A549 (cell line): ENCODE results near the gene SLC35D2. TPM values are rescaled to one million over a fixed set of nuclear protein-coding genes. Genes with fewer than 3 reads are reported as not detected.

Source experiments
- ATAC-seq, 2 experiments: fragments of 200-7000 bp in 1 of 2; fragments of >200 bp in 1 of 2; cut with Nextera tagmentation in 1 of 2; cut with Tn5 transposase in 1 of 2; 3 replicates each; pipeline versions ENCODE4 v1.8.0 to v1.9.1; 2018 to 2020; ENCODE audit warnings: mild to moderate bottlenecking in 1 of 2, moderate library complexity in 1 of 2
- CTCF ChIA-PET: fragments of 300-600 bp; sonication (Branson Sonifier 250); formaldehyde crosslinking; extraction: SDS; loops from one replicate; lab custom pipeline; 2021; ENCODE audit warnings: antibody characterized with exemption, inconsistent platforms; lab: Yijun Ruan, JAX
- POLR2A ChIA-PET: fragments of 350-600 bp; formaldehyde crosslinking; extraction: SDS; loops from one replicate; lab custom pipeline; 2021; ENCODE audit warnings: antibody characterized with exemption, inconsistent platforms; lab: Yijun Ruan, JAX
- DNase-seq, 2 experiments: peaks; one replicate each; pipeline versions ENCODE4 v3.0.0 to v3.0.0-alpha.2; 2011 to 2016; ENCODE audit warnings: low read depth in 1 of 2, low spot score in 1 of 2
- FAIRE-seq: peaks from 2 replicates; lab custom pipeline; 2011; peaks lifted over from hg19 to GRCh38; lab: Jason Lieb, UNC
- H3K27ac ChIP-seq, 2 experiments: fragments of >200 bp; sonication (Bioruptor Twin); formaldehyde crosslinking; 3 replicates each; pipeline ENCODE4 v1.5.1; 2016 to 2017
- H3K4me1 ChIP-seq: fragments of >200 bp; sonication (Bioruptor Twin); formaldehyde crosslinking; 3 replicates; pipeline ENCODE4 v1.6.1; 2016
- H3K4me2 ChIP-seq: fragments of >200 bp; sonication (Bioruptor Twin); formaldehyde crosslinking; 3 replicates; pipeline ENCODE4 v1.6.1; 2016
- H3K4me3 ChIP-seq: fragments of >200 bp; sonication (Bioruptor Twin); formaldehyde crosslinking; 3 replicates; pipeline ENCODE4 v1.5.1; 2016
- H3K9me3 ChIP-seq: fragments of >200 bp; sonication (Bioruptor Twin); formaldehyde crosslinking; 3 replicates; pipeline ENCODE4 v1.6.1; 2016
- BHLHE40 ChIP-seq: IDR thresholded peaks from 2 replicates; pipeline ENCODE4 v1.6.1; 2012; ENCODE audit warnings: low read depth, low read length, inconsistent platforms
- CBX2 ChIP-seq: fragments of 200-600 bp; sonication (generic); IDR thresholded peaks from 2 replicates; pipeline ENCODE4 v1.6.1; 2016; ENCODE audit warnings: low read depth, mild to moderate bottlenecking, borderline replicate concordance
- CHD2 ChIP-seq: fragments of 150-350 bp; IDR thresholded peaks from 2 replicates; pipeline ENCODE4 v1.6.1; 2014; ENCODE audit warnings: low read length; ENCODE audit not compliant: partially characterized antibody
- CHD4 ChIP-seq: fragments of 200-600 bp; sonication (generic); IDR thresholded peaks from 2 replicates; pipeline ENCODE4 v1.6.1; 2016; ENCODE audit warnings: antibody characterized with exemption, mild to moderate bottlenecking, borderline replicate concordance
- CTCF ChIP-seq: fragments of >200 bp; sonication (Bioruptor Twin); formaldehyde crosslinking; IDR thresholded peaks from 3 replicates; pipeline ENCODE4 v1.5.1; 2016
- EHMT2 ChIP-seq: fragments of 200-600 bp; sonication (generic); IDR thresholded peaks from 2 replicates; pipeline ENCODE4 v1.6.1; 2016; ENCODE audit warnings: antibody characterized with exemption, low read depth, mild to moderate bottlenecking, moderate library complexity
- EP300 ChIP-seq, 2 experiments: fragments of >200 bp; sonication (Bioruptor Twin); formaldehyde crosslinking; IDR thresholded peaks; 2 replicates in 1 of 2; 3 replicates in 1 of 2; pipeline ENCODE4 v1.6.1; 2016 to 2017
- FOXS1 ChIP-seq: fragments of 250-450 bp; sonication (Bioruptor Pico); IDR thresholded peaks from 2 replicates; pipeline ENCODE4 v1.5.0; 2020; ENCODE audit warnings: mild to moderate bottlenecking, moderate library complexity
- GATA3 ChIP-seq: IDR thresholded peaks from 2 replicates; pipeline ENCODE4 v1.6.1; 2012; ENCODE audit warnings: borderline replicate concordance
- HDAC2 ChIP-seq: fragments of 200-600 bp; sonication (generic); IDR thresholded peaks from 2 replicates; pipeline ENCODE4 v1.6.1; 2016
- HOXB13 ChIP-seq: fragments of 250-450 bp; sonication (Bioruptor Pico); IDR thresholded peaks from 2 replicates; pipeline ENCODE4 v1.5.0; 2020; ENCODE audit warnings: low read depth, mild to moderate bottlenecking, moderate library complexity
- HOXB5 ChIP-seq: fragments of 250-450 bp; sonication (Bioruptor Pico); IDR thresholded peaks from 2 replicates; pipeline ENCODE4 v1.5.0; 2020; ENCODE audit warnings: mild to moderate bottlenecking, moderate library complexity
- KDM1A ChIP-seq: fragments of 200-600 bp; sonication (generic); IDR thresholded peaks from 2 replicates; pipeline ENCODE4 v1.6.1; 2016; ENCODE audit warnings: low read depth, mild to moderate bottlenecking
- KDM5A ChIP-seq: fragments of 200-600 bp; sonication (generic); IDR thresholded peaks from 2 replicates; pipeline ENCODE4 v1.6.1; 2016; ENCODE audit warnings: antibody characterized with exemption, mild to moderate bottlenecking
- MAFK ChIP-seq: fragments of 450-650 bp; IDR thresholded peaks from 2 replicates; pipeline ENCODE4 v1.6.1; 2014; ENCODE audit not compliant: partially characterized antibody
- MAX ChIP-seq: IDR thresholded peaks from 2 replicates; pipeline ENCODE4 v1.6.1; 2012
- MAZ ChIP-seq: fragments of 150-350 bp; IDR thresholded peaks from 2 replicates; pipeline ENCODE4 v1.6.1; 2014; ENCODE audit warnings: antibody characterized with exemption, low read depth, low read length, borderline replicate concordance
- NFE2L2 ChIP-seq: fragments of 150-350 bp; conservative IDR thresholded peaks from 2 replicates; pipeline ENCODE4 v1.6.1; 2014; ENCODE audit warnings: low read length
- PBX3 ChIP-seq: IDR thresholded peaks from 2 replicates; pipeline ENCODE4 v1.6.1; 2012
- PHF8 ChIP-seq: fragments of 200-600 bp; sonication (generic); IDR thresholded peaks from 2 replicates; pipeline ENCODE4 v1.6.1; 2016; ENCODE audit warnings: low read depth, mild to moderate bottlenecking, antibody characterized with exemption, moderate library complexity, borderline replicate concordance
- POLR2AphosphoS2 ChIP-seq: conservative IDR thresholded peaks from 2 replicates; pipeline ENCODE4 v1.6.1; 2012; ENCODE audit warnings: low read length, improper control_type of control experiment, inconsistent platforms
- RAD21 ChIP-seq, 2 experiments: fragments of >200 bp in 1 of 2; sonication (Bioruptor Twin) in 1 of 2; formaldehyde crosslinking in 1 of 2; IDR thresholded peaks in 1 of 2; conservative IDR thresholded peaks in 1 of 2; 2 replicates in 1 of 2; 3 replicates in 1 of 2; pipeline ENCODE4 v1.6.1; 2012 to 2018; ENCODE audit warnings: inconsistent platforms in 1 of 2
- RCOR1 ChIP-seq: fragments of 150-350 bp; IDR thresholded peaks from 2 replicates; pipeline ENCODE4 v1.6.1; 2014; ENCODE audit warnings: antibody characterized with exemption, low read length, low read depth
- RFX5 ChIP-seq: fragments of 450-650 bp; IDR thresholded peaks from 2 replicates; pipeline ENCODE4 v1.7.1; 2014; ENCODE audit warnings: antibody characterized with exemption, mild to moderate bottlenecking, moderate library complexity
- RNF2 ChIP-seq: fragments of 200-600 bp; sonication (generic); IDR thresholded peaks from 2 replicates; pipeline ENCODE4 v1.6.1; 2016; ENCODE audit warnings: low read depth, mild to moderate bottlenecking, antibody characterized with exemption, moderate library complexity, borderline replicate concordance
- SREBF2 ChIP-seq: fragments of 450-650 bp; IDR thresholded peaks from 2 replicates; pipeline ENCODE4 v1.6.1; 2014; ENCODE audit warnings: mild to moderate bottlenecking, moderate library complexity
- WGBS: methylation state at CpG from one replicate; pipeline ENCODE4 v1.1.6; 2017; ENCODE audit errors: missing lambda C conversion rate; 5-methylcytosine and 5-hydroxymethylcytosine counted together
- polyA plus RNA-seq, 4 experiments: library from polyadenylated mRNA; depleted of rRNA in 3 of 4; stranded (reverse); fragments of >200 nt; fragmentation: RNase III in 1 of 4; extraction: RNeasy Plus Mini Kit Qiagen cat#74134 plus additional on column Dnase treatment in 1 of 4; gene quantifications; 2 replicates in 3 of 4; 3 replicates in 1 of 4; pipeline ENCODE4 v1.2.3, GENCODE V29; 2011 to 2017

SLC35D2 gene
- polyA plus RNA-seq, 2 of the 4 experiments (the other 2 are of a cell fraction), result 13.8 to 29.8 TPM

GRCh38 chr9:96340707-96341106 is 42.8 kb downstream of the SLC35D2 start:
- H3K4me3 ChIP-seq, result no peak overlapping the region
- peaks cover 62% of the 10 kb centered on the region for H3K4me1 ChIP-seq
- no peak for TF ChIP-seq EHMT2
- TF ChIP-seq HOXB5 (CRISPR knock-in tag), result no peak
- no peak for TF ChIP-seq CHD2
- no peak for TF ChIP-seq POLR2AphosphoS2
- TF ChIP-seq MAFK, result no peak
- TF ChIP-seq EP300 (IDR thresholded peaks at IDR 0.05), result no peak
- TF ChIP-seq NFE2L2, result no peak
- TF ChIP-seq RAD21 (conservative IDR thresholded peaks at IDR 0.05 in 1 of 2, IDR thresholded peaks at IDR 0.05 in 1 of 2), result no peak
- TF ChIP-seq RNF2, result no peak
- no peak for TF ChIP-seq MAZ
- no peak for TF ChIP-seq RCOR1
- no peak for TF ChIP-seq CBX2
- no peak for TF ChIP-seq GATA3
- TF ChIP-seq MAX, result no peak
- TF ChIP-seq HDAC2, result no peak
- H3K4me2 ChIP-seq, result peak overlapping the region; percentile 57; the same call in 1 of the 3 replicates
- no peak for DNase-seq
- no peak for ATAC-seq
- no peaks in the 10 kb centered on the region for H3K9me3 ChIP-seq
- POLR2A ChIA-PET, result no interaction called here
- FAIRE-seq, result no peak
- H3K27ac ChIP-seq, result peak overlapping the region; percentile 83 to 89
- CTCF ChIA-PET, result interaction anchor here (3.5 kb wide), 1 partner anchor 14 kb away, joined by 17 read pairs; no protein-coding TSS in a partner anchor
- 82% methylated on average over 3 of the region's 3 CpGs for WGBS

- WGBS, result 91% methylated on average over 3 of the region's 3 CpGs
- TF ChIP-seq CHD4 (no peak), PBX3 (no peak), CTCF (no peak), PHF8 (no peak), KDM1A (no peak), CHD2 (no peak), POLR2AphosphoS2 (no peak), FOXS1 (CRISPR knock-in tag) (no peak), KDM5A (no peak), RFX5 (no peak), SREBF2 (no peak), BHLHE40 (no peak), HOXB13 (CRISPR knock-in tag) (no peak)
- peaks cover 50% of the 10 kb centered on the region for H3K4me1 ChIP-seq
- POLR2A ChIA-PET, result no interaction called here
- H3K9me3 ChIP-seq, result no peaks in the 10 kb centered on the region
- CTCF ChIA-PET, result interaction anchor here (0.6 to 3.5 kb wide), 8 partner anchors 9 to 257 kb away, joined by 3 to 17 read pairs (median 3); no protein-coding TSS in a partner anchor
- ATAC-seq, result no peak
- no peak for FAIRE-seq
- H3K4me3 ChIP-seq, result no peak overlapping the region
- peak overlapping the region; percentile 83 to 89 for H3K27ac ChIP-seq
- DNase-seq, result no peak
- no peak overlapping the region for H3K4me2 ChIP-seq
Observed at GRCh38 chr9:96338299-96338698, 45.2 kb downstream of the SLC35D2 start.
